Measurements from ENCODE around the gene PPP6R2.
"Not testable (repeated sequence)": the region's sequence is repeated elsewhere in the genome, so short reads cannot be mapped to it uniquely, and the experiment has no call there.

The PPP6R2 gene

DNA sequence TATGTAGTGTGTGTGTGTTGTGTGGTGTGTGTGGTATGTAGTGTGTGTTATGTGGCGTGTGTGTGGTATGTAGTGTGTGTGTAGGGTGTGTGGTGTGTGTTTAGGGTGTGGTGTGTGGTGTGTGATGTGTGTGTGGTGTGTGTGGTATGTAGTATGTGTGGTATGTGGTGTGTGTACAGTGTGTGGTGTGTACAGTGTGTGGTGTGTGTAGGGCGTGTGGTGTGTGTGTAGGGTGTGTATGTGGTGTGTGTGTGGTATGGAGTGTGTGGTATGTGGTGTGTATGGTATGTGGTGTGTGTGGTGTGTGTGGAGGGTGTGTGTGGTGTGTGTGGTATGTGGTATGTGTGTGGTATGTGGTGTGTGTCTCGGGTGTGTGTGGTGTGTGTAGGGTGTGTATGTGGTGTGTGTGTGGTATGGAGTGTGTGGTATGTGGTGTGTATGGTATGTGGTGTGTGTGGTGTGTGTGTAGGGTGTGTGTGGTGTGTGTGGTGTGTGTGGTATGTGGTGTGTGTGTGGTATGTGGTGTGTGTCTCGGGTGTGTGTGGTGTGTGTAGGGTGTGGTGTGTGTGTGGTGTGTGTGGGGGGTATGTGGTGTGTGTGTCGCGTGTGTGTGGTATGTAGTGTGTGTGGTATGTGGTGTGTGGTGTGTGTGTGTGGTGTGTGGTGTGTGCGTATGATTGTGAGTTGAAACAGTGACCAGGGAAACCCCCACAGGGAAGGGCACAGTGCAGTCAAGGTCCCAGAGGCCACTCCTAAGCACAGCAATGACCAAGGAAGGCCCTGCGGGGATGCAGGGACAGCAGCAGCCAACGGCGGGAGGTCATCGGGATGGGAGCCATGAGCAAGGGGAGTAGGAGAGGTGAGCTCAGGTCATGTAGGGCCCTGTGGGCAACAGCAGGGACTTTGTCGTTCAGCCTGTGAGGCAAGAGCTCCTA lies 2.9 kb upstream of the PPP6R2 start:
- no peak for DNase-seq (ENCODE audit: low read depth in 1 of 2, low spot score in 1 of 2)

DNA sequence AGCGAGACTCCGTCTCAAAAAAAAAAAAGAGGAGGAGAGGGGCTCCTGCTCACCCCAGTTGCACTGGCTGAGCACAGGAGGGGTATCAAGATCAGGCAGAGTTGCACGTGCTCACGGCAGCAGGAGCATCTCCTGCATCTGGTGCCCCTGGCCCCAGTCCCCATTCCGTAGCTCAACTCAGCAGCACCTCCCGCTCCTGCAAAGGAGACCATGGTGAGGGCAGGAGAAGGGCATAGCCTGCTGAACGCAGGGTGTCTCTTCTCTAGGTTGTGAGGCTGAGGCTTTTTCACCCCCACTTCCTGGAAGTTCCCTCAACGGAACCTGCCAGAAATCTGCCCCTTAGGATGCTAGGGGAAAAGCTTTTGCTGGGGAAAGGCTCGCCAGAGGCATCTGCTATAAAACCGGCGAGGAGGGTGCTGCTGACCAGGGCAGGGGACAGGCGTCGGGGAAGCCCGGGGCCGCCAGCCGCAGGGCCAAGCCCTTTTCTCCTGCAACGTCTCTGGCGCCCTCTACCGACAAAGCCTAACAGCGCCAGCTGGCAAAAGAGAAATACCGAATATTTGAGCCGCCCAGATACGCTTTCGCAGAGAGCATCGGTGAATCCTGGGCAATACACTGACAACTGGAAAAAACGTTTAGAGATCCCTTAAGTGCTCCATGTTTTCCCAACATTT lies 1.0 kb upstream of the PPP6R2 start:
- DNase-seq (ENCODE audit: low read depth in 1 of 2, low spot score in 1 of 2): peak; percentile 74 to 87

DNA sequence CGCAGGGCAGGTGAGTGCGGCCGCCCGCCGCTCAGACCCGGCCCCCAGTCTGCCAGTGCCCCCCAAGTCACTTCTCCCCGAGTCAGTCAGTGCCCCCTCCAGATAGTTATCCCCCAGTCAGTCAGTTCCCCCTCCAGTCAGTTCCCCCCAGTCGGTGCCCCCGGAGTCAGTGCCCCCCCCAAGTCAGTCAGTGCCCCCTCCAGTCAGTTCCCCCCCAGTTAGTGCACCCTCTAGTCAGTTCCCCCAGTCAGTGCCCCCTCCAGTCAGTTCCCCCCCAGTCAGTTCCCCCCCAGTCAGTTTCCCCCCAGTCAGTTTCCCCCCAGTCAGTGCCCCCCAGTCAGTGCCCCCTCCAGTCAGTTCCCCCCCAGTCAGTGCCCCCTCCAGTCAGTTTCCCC lies 411 bp downstream of the PPP6R2 start:
- no peak for DNase-seq (ENCODE audit: low read depth in 1 of 2, low spot score in 1 of 2)

DNA sequence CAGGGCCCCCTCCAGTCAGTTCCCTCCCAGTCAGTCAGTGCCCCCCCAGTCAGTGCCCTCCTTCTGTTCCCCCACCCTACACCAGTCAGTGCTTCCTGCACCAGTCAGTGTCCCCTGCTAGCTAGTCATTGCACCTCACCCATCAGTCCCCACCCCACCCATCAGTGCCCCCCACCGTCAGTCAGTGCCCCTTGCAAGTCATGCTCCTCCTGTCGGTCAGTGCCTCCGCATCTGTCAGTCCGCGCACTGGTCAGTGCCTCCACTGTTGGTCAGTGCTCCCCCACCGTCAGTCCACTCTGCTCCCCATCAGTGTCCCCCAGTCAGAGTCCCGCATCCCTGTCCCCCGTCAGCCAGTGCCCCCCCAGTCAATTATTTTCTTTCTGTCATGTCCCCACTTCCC lies 3.3 kb downstream of the PPP6R2 start:
- DNase-seq (ENCODE audit: low read depth in 1 of 2, low spot score in 1 of 2): no peak

DNA sequence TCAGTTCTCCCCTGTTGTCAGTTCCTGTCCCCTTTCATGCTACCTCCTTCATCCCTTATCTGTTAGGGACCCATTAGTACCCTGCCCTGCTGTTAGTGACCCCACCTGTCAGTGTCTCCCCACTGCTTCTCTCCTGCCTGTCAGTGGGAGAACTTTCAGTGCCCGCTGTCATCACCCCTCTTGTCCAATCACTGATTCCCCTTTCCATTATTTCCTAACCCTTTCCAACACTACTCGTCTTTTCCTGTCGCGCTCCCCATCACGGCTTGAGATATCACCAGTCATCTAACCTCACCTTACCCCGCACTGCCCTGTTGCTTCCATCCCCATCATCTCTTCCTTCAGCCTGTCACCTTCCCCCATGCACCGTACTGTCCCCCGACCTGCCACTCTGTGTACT lies 4.0 kb downstream of the PPP6R2 start:
- no peak for DNase-seq (ENCODE audit: low read depth in 1 of 2, low spot score in 1 of 2)

DNA sequence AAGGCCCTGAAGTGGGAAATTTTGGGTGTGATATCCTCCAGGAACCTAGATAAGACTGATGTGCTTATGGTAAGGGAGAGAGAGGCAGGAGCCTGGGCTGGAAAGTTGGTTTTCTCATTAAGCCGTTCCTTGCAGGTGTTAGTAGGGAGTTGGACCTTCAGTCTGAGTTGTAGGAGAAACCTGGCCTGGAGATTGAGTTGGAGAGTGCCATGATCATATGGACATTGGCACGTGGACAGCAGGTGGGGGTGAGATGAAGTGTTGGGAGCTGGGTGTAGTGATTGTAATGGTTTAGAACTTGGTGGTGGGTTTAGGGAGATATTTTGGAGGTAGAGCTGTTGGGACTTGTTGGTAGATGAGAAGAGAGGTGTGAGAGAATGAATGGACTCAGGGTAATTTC lies 4.9 kb downstream of the PPP6R2 start:
- DNase-seq (ENCODE audit: low read depth in 1 of 2, low spot score in 1 of 2): no peak

DNA sequence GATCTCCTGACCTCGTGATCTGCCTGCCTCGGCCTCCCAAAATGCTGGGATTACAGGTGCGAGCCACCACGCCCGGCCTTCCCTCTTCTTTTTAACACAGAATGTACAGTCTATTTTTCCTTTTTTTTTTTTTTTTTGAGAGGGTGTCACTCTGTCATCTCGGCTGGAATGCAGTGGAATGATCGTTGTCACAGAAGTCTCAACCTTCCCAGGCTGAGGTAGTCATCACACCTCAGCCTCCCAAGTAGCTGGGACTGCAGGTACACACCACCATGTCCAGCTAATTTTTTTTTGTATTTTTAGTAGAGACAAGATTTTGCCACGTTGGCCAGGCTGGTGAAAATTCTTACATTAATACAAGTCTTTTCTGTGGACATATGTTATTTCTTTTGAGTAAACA lies 13.1 kb downstream of the PPP6R2 start:
- DNase-seq (ENCODE audit: low read depth in 1 of 2, low spot score in 1 of 2): no peak

DNA sequence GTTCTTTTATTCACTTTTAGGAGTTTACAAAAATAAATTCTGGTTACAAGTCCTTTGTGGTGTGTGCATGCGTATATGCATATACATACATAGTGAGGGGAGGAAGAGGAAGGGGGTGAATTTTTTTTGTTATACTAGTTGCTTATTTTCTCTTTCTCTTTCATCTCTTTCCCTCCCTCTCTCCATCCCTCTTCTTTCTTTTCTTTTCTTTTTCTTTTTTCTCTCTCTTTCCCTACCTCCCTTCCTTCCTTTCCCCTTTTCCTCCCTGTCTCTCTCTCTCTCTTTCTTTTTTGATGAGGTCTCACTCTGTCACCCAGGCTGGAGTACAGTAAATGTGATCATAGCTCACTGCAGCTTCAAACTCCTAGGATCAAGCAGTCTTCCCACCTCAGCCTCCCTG lies 14.1 kb downstream of the PPP6R2 start:
- no peak for DNase-seq (ENCODE audit: low read depth in 1 of 2, low spot score in 1 of 2)

DNA sequence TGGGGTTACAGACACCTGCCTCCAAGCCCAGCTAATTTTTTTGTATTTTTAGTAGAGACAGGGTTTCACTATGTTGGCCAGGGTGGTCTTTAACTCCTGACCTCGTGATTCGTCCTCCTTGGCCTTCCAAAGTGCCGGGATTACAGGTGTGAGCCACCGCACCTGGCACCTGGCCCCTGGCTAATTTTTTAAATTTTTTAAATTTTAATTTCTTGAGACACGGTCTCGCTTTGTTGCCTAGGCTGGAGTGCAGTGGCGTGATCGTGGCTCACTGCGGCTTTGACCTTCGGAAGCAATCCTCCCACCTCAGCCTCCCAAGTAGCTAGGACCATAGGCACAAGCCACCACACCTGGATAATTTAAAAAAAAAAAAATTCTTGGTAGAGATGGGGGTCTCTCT lies 14.6 kb downstream of the PPP6R2 start:
- DNase-seq (ENCODE audit: low read depth in 1 of 2, low spot score in 1 of 2): no peak

DNA sequence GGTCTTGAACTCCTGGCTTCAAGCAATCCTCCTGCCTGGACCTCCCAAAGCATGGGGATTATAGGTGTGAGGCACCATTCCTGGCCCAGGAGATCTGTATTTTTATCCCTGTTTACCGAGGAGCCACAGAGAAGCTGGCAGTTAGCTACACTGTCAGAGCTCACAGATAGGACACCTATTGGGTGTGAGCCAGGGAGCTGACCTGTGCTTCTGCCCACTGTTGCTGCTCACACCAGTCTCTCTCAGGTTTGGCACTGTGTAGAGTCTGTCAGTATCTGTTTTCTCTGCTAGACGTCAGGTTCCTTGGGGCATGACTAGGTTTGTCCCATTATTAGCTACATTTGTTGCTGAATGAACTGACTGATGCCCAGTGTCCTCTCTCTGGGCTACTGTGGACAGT lies 17.5 kb downstream of the PPP6R2 start:
- DNase-seq (ENCODE audit: low read depth in 1 of 2, low spot score in 1 of 2): no peak

DNA sequence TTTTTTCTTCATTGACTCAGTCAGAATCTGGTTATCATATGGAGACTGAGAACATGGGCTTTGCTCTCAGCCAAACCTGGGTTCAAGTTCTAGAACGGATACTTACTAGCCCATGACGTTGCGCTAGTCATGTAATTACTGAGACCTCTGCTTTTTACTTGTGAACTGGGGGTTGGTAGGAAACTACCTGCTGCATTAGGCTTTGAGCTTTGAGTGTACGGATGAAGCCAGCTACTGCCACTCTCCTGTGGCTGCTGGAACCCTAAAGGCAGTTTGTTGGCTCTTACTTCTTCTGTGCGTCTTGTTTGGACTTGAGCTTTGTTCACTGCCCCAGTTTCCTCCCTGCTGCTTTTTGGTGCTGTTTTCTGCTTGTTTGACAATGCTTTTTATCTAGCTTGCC lies 18.1 kb downstream of the PPP6R2 start:
- no peak for DNase-seq (ENCODE audit: low read depth in 1 of 2, low spot score in 1 of 2)

DNA sequence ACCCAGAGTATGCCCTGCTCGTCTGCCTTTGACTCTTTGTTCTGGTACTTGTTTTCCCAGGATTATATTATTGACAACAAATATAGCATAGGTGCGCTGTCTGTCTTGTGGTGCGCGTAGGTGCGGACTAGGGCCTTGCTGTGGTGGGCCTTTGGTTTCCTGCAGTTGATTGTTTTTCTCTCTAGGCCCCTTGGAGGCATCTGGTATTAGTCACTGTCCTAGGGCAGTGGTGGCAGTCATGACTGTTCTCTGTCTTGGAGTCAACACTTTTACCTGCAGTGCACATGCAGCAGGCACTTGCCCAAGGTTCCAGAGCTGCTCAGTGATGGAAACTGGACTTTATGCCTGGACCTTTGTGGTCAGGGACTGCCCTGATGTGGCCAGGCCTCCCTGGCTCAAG lies 18.6 kb downstream of the PPP6R2 start:
- no peak for DNase-seq (ENCODE audit: low read depth in 1 of 2, low spot score in 1 of 2)

DNA sequence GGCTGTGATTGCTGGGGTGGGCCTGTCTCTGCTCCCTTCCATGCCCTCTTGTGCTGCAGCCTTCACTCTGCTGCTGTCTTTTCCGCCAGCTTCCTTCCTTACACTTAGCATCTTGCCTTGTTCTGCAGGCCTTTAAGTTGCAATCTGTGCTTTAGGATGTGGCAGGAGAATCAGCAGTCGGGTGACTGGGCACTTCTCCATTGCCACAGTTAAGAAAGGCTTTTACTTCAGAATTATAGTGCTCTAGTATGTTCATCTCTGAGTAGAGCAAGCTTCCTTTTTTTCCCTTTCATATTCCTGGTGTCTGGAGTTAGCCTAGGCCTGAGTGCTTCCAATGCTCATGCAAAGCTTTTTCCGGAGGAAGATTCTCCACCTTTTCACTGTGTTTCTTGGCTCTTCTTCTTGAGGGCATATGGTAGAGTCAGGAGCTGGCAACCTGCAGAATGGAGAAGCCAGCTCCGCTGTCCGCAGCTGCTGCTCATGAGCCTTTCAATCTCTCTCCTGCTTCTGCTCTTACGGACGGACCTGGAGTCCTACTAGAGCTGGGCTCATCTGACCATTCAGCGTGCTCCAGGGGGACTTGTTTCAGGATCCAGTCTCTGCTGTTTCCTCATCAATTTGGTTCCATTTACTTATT lies 20.2 kb downstream of the PPP6R2 start:
- no peak for DNase-seq (ENCODE audit: low read depth in 1 of 2, low spot score in 1 of 2)

DNA sequence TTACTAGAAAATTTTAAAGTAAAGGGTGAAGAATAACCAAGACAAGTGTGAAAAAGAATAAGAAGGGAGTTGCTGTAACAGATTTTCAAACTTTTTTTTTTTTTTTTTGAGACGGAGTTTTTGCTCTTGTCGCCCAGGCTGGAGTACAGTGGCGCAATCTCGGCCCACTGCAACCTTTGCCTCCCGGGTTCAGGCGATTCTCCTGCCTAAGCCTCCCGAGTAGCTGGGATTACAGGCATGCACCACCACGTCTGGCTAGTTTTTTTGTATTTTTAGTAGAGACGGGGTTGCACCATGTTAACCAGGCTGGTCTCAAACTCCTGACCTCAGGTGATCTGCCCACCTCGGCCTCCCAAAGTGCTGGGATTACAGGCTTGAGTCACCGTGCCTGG lies 20.7 kb downstream of the PPP6R2 start:
- DNase-seq (ENCODE audit: low read depth in 1 of 2, low spot score in 1 of 2): not testable (repeated sequence)

DNA sequence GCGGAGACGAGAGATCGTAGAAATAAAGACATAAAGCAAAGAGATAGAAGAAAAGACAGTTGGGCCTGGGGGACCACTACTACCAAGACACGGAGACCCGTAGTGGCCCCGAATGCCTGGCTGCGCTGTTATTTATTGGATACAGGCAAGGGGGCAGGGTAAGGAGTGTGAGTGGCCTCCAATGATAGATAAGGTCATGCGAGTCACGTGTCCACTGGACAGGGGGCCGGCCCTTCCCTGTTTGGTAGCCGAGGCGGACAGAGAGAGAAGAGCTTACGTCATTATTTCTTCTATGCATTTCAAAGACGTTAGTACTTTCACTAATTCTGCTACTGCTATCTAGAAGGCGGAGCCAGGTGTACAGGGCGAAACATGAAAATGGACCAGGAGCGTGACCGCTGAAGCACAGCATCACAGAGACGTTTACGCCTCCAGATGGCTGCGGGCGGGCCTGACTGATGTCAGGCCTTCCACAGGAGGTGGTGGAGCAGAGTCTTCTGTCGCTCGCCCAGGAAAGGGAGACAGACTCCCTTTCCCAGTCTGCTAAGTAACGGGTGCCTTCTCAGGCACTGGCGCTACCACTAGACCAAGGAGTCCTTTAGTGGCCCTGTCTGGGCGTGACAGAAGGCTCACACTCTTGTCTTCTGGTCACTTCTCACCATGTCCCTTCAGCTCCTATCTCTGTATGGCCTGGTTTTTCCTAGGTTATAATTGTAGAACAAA lies 24.8 kb downstream of the PPP6R2 start:
- no peak for DNase-seq (ENCODE audit: low read depth in 1 of 2, low spot score in 1 of 2)

DNA sequence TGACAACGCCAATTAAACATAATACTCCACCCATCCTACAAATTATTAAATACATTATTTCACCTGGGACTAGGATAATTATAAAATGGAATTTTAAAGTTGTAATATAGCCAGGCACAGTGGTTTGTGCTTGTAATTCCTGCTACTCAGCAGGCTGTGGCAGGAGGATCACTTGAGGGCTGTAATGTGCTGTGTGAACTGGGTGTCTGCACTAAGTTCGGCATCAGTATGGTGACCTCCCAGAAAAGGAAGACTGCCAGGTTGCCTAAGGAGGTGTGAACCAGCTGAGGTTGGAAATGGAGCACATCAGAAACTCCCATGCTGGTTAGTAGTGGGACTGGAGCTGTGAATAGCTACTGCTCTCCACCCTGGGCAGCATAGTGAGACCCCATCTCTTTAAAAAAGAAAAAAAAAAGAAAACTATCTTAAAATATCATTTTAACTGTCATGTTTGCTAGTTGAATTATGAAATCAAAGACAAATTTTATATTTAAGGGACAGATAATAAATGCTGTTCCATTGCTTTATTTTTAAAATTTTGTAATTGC lies 28.0 kb downstream of the PPP6R2 start:
- DNase-seq (ENCODE audit: low read depth in 1 of 2, low spot score in 1 of 2): no peak

DNA sequence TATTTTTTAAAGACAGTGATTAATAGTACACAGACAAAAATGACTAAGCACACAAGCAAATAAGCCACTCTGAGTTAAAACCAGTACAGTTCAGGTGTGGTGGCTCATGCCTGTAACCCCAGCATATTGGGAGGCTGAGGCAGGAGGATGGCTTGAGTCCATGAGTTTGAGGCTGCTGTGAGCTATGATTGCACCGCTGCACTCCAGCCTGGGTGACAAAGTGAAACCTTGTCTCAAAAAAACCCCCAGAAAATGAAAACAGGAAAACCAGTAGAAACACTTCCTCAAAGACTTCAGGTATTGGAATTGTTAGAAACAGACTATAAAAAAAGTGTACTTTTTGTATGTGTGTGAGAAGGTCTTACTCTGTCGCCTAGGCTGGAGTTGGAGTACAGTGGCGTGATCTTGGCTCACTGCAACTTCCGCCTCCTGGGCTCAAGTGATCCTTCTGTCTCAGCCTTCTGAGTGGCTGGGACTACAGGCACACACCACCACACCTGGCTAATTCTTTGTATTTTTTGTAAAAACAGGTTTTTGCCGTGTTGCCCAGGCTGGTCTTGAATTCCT lies 33.0 kb downstream of the PPP6R2 start:
- no peak for DNase-seq (ENCODE audit: low read depth in 1 of 2, low spot score in 1 of 2)

DNA sequence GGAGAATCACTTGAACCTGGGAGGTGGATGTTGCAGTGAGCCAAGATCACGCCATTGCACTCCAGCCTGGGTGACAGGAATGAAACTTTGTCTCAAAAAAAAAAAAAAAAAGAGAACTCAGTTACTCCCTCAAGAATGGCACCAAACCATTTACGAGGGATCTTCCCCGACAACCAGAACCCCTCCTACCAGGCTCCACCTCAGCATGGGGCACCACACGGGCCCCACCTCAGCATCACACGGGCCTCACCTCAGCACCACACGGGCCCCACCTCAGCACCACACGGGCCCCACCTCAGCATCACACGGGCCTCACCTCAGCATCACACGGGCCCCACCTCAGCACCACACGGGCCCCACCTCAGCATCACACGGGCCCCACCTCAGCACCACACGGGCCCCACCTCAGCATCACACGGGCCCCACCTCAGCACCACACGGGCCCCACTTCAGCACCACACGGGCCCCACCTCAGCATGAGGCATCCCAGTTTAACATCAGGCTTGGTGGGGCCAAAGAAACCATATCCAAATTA lies 38.0 kb downstream of the PPP6R2 start:
- not testable (repeated sequence) for DNase-seq (ENCODE audit: low read depth in 1 of 2, low spot score in 1 of 2)

DNA sequence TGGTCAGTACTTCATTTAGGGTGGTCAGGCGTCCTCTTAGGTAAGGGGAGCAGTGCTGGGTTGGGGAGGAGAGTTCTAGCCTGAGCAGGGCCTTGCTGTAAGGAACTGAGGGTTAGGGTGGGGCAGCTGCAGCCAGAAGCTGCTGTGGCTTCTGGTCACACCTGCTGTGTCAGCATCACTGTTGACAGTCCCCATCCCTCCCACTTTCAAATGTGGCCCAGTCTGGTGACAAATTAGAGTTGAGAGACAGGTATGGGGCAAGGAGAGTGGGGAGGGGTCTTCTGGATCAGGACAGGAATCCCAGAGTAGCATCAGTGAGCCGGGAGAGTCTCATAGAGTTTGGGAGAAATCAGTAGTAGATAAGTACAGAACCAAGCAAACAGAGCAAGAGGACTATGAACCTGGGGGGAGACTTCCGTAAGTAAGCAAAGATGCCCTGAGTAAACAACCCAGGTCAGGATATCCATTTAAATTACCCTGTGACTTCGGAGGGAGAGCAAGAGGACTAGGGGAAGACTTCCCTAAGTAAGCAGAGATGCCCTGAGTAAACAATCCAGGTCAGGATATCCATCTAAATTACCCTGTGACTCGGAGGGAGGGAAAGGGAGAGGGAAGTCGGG lies 53.7 kb downstream of the PPP6R2 start:
- no peak for DNase-seq (ENCODE audit: low read depth in 1 of 2, low spot score in 1 of 2)
